RWPE2 (cell line): ENCODE results near the gene C2orf49.

Experiments used
- ATAC-seq: fragments of 200-7000 bp; cut with Tn5 transposase; 3 replicates; pipeline ENCODE4 v1.9.1; 2021; ENCODE audit warnings: low read depth
- DNase-seq: peaks from one replicate; pipeline ENCODE4 v3.0.0-alpha.2; 2020; ENCODE audit warnings: low spot score
- H3K27ac ChIP-seq: fragments of 450-650 bp; 2 replicates; pipeline ENCODE4 v1.5.1; 2017; ENCODE audit warnings: mild to moderate bottlenecking; ENCODE audit not compliant: poor library complexity, severe bottlenecking
- H3K27me3 ChIP-seq: fragments of 250-450 bp; sonication (Bioruptor Pico); 2 replicates; pipeline ENCODE4 v1.5.1; 2021; ENCODE audit warnings: mild to moderate bottlenecking, moderate library complexity; ENCODE audit not compliant: insufficient read depth, poor library complexity, severe bottlenecking
- H3K36me3 ChIP-seq: fragments of 250-450 bp; sonication (Bioruptor Pico); 2 replicates; pipeline ENCODE4 v1.5.1; 2020; ENCODE audit warnings: low read depth, mild to moderate bottlenecking, moderate library complexity
- H3K4me1 ChIP-seq: fragments of 250-450 bp; sonication (Bioruptor Pico); 2 replicates; pipeline ENCODE4 v1.5.1; 2021; ENCODE audit warnings: mild to moderate bottlenecking, moderate library complexity; ENCODE audit not compliant: insufficient read depth, poor library complexity, severe bottlenecking
- H3K4me3 ChIP-seq: fragments of 250-450 bp; sonication (Bioruptor Pico); 2 replicates; pipeline ENCODE4 v1.5.1; 2021; ENCODE audit warnings: mild to moderate bottlenecking, moderate library complexity; ENCODE audit not compliant: severe bottlenecking
- H3K9me3 ChIP-seq: fragments of 250-450 bp; sonication (Bioruptor Pico); 2 replicates; pipeline ENCODE4 v1.5.1; 2021; ENCODE audit warnings: mild to moderate bottlenecking, moderate library complexity; ENCODE audit not compliant: severe bottlenecking
- CTCF ChIP-seq: fragments of 450-650 bp; IDR thresholded peaks from one replicate; pipeline ENCODE4 v1.5.1; 2017; ENCODE audit warnings: mild to moderate bottlenecking, moderate library complexity; ENCODE audit not compliant: poor library complexity, severe bottlenecking

C2orf49 gene

DNA sequence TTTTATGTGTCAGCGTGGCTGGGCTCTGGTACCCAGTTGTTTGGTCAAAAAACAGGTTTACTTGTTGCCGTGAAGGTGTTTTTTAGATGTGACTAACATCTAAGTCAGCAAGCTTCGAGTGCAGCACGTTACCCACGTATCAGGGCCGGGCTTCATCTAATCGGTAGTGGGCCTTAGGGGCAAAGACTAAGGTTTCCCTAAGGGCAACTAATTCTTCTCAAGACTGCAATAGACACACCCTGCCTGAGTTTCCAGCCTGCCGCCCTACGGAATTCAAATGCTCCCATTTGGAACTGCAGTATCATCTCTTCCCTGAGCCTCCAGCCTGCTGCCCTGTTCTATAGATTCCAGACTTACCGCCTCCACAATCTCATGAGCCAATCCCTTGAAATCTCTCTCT is 33.8 kb downstream of the C2orf49 start:
- Histone ChIP-seq H3K4me3 (no peak overlapping the region), H3K27ac (peak overlapping the region; percentile 59), H3K4me1 (peaks cover 39% of the 10 kb centered on the region), H3K36me3 (peaks cover 100% of the 10 kb centered on the region), H3K9me3 (no peaks in the 10 kb centered on the region), H3K27me3 (no peaks in the 10 kb centered on the region)
- TF ChIP-seq CTCF = no peak
- peak; percentile 50 for ATAC-seq
- no peak for DNase-seq

- DNase-seq (no peak), ATAC-seq (no peak)
- no peaks in the 10 kb centered on the region for H3K9me3 ChIP-seq
- peaks cover 46% of the 10 kb centered on the region for H3K4me1 ChIP-seq
- no peaks in the 10 kb centered on the region for H3K27me3 ChIP-seq
- peaks cover 100% of the 10 kb centered on the region for H3K36me3 ChIP-seq
- no peak for TF ChIP-seq CTCF
- H3K4me3 ChIP-seq = no peak overlapping the region
- peak overlapping the region; percentile 59 for H3K27ac ChIP-seq
These were observed 34.5 kb downstream of the C2orf49 start for GRCh38 chr2:105371810-105372209.

DNA sequence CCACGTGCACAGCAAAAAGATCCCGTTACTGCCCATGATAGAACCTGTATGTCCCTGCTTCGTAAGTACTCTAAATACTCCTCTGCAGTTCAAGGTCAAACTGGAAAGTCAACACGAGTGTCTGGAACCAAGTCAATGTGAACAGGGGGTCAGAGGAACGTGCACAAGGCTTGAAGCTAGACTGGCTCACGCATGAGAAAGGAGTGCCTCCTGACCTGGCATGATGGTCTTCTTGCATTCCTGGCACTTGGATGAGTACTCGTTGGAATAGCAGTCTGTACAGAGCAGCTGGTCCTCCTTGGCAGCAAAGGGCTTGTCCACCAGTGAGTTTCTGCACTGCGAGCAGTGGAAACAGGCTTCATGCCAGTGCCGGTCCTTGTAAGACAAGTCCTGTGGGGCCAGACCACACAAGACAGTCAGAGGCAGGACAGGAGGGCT is 36.0 kb downstream of the C2orf49 start:
- no peaks in the 10 kb centered on the region for H3K9me3 ChIP-seq
- no peaks in the 10 kb centered on the region for H3K27me3 ChIP-seq
- peaks cover 100% of the 10 kb centered on the region for H3K36me3 ChIP-seq
- no peak overlapping the region for H3K4me3 ChIP-seq
- peaks cover 56% of the 10 kb centered on the region for H3K4me1 ChIP-seq
- H3K27ac ChIP-seq = peak overlapping the region; percentile 59
- no peak for DNase-seq
- TF ChIP-seq CTCF = no peak
- ATAC-seq = no peak

DNA sequence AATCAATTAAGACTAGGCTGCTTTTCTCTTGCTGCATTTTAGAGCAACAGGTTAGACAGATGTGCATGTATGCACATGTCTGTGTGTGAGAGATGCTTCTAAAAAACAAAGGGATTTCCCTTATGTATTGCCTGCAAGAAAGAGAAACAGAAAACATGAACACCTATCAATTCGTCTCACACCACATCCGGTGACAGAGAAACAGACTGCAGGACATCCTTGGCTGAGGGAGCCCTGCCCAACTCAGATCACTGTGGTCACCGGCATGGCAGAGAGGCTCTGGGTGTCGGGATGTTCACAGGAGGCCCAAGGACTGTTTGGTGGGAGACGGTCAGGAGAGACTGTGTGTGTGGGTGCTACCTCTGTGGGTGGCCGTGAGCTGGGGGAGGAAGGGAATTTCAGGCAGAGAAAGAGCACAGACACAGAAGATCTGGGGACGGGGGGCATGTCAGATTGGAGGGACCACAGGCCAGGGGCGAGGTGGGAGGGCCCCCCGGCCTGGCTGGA is 36.6 kb downstream of the C2orf49 start:
- ATAC-seq (0 out of 3 replicates have a peak, but pooled peaks have one; percentile 2), DNase-seq (no peak)
- H3K27ac ChIP-seq = peak overlapping the region; percentile 59
- peaks cover 100% of the 10 kb centered on the region for H3K36me3 ChIP-seq
- H3K9me3 ChIP-seq = no peaks in the 10 kb centered on the region
- no peak for TF ChIP-seq CTCF
- H3K4me3 ChIP-seq = no peak overlapping the region
- no peaks in the 10 kb centered on the region for H3K27me3 ChIP-seq
- H3K4me1 ChIP-seq = peaks cover 62% of the 10 kb centered on the region

DNA sequence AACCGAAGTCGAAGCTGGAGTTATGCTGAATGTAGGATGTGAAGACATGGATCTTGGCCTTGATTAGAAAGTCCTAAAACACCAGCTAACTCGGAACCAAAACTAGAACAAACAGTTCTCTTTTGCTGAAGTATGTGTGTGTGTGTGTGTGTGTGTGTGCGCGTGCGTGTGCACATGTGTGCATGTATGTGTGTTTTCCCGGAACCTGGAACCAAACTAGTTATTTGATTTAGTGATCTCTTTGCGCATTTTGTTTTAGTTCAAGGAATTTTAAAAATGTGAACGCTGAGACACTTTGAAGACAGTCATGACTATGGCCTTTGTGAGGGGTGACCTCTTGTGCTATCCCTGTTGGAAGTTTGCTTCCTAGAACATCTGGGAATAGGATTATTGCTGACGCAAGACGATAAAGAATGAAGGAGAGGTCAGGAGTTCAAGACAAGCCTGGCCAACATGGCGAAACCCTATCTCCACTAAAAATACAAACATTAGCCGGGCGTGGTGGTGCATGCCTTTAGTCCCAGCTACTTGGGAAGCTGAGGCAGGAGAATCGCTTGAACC is 37.7 kb downstream of the C2orf49 start:
- peak overlapping the region; percentile 59 for H3K27ac ChIP-seq
- H3K27me3 ChIP-seq = no peaks in the 10 kb centered on the region
- H3K36me3 ChIP-seq = peaks cover 100% of the 10 kb centered on the region
- H3K4me3 ChIP-seq = no peak overlapping the region
- no peaks in the 10 kb centered on the region for H3K9me3 ChIP-seq
- no peak for DNase-seq
- TF ChIP-seq CTCF = no peak
- H3K4me1 ChIP-seq = peaks cover 74% of the 10 kb centered on the region
- no peak for ATAC-seq
